Left lung (tissue), 10 donors: Measurements from ENCODE around the gene PSMD1. TPM values are rescaled to one million over a fixed set of nuclear protein-coding genes. Genes with fewer than 3 reads are reported as not detected.
A peak's percentile ranks its signal among the peaks of the same experiment; 100 is the strongest.
"Not testable (repeated sequence)": the region's sequence is repeated elsewhere in the genome, so short reads cannot be mapped to it uniquely, and the experiment has no call there.

Source experiments
- ATAC-seq: fragments of 200-7000 bp; cut with Tn5 transposase; one replicate; pipeline ENCODE4 v1.9.1; 2020; ENCODE audit warnings: moderate library complexity
- DNase-seq, 4 donors: peaks; one replicate each; pipeline ENCODE4 v3.0.0-alpha.2; 2013 to 2020
- H3K27ac ChIP-seq, 2 donors: fragments of 200-600 bp; sonication (generic) in 1 of 2; one replicate each; pipeline versions ENCODE4 v1.5.0 to v1.8.0; 2020 to 2021
- H3K27me3 ChIP-seq, 2 donors: fragments of 200-600 bp; sonication (generic) in 1 of 2; one replicate each; pipeline versions ENCODE4 v1.5.0 to v1.8.0; 2020 to 2021
- H3K36me3 ChIP-seq, 2 donors: fragments of 200-600 bp; sonication (generic) in 1 of 2; one replicate each; pipeline versions ENCODE4 v1.5.0 to v1.8.0; 2020 to 2021
- H3K4me1 ChIP-seq, 2 donors: fragments of 200-600 bp; one replicate each; pipeline ENCODE4 v1.8.0; 2021
- H3K4me3 ChIP-seq, 2 donors: fragments of 200-600 bp; sonication (generic) in 1 of 2; one replicate each; pipeline versions ENCODE4 v1.5.0 to v1.8.0; 2020 to 2021; ENCODE audit warnings: mild to moderate bottlenecking in 1 of 2
- H3K9me3 ChIP-seq, 2 donors: fragments of 200-600 bp; sonication (generic) in 1 of 2; one replicate each; pipeline versions ENCODE4 v1.5.0 to v1.8.0; 2020 to 2021
- intact Hi-C, 2 donors: fragments of 100-400 bp; cut with DNase I; formaldehyde crosslinking; loops; one replicate each; pipeline versions ENCODE4 v1.11.2 to v1.14.2; 2022
- polyA plus RNA-seq, 6 donors: library from polyadenylated mRNA; unstranded; fragments of 120-200 nt; gene quantifications; one replicate each; pipeline ENCODE4 v1.2.1, GENCODE V29; 2013; ENCODE audit not compliant: insufficient read length in 6 of 6
- total RNA-seq, 2 donors: library from RNA; stranded (reverse); fragmentation: NEBNext Ultra II Directional; extraction: Animal tissue kit (Norgen Biotek cat#: 25700); gene quantifications; one replicate each; pipeline ENCODE4 v1.2.1, GENCODE V29; 2021
- TF ChIP-seq, protein P1 (sequence below), 2 donors: fragments of 200-600 bp; sonication (generic) in 1 of 2; IDR thresholded peaks; one replicate each; pipeline versions ENCODE4 v1.5.0 to v1.8.0; 2021; ENCODE audit warnings: antibody characterized with exemption in 2 of 2
- donor health status: DM: no; HTN: yes; CAD: no.
- donor health status: DM: no; HTN: no; CAD: no.

PSMD1 gene
- total and polyA plus RNA-seq, 8 donors: 62.9 to 118 (median 75.9) TPM

DNA sequence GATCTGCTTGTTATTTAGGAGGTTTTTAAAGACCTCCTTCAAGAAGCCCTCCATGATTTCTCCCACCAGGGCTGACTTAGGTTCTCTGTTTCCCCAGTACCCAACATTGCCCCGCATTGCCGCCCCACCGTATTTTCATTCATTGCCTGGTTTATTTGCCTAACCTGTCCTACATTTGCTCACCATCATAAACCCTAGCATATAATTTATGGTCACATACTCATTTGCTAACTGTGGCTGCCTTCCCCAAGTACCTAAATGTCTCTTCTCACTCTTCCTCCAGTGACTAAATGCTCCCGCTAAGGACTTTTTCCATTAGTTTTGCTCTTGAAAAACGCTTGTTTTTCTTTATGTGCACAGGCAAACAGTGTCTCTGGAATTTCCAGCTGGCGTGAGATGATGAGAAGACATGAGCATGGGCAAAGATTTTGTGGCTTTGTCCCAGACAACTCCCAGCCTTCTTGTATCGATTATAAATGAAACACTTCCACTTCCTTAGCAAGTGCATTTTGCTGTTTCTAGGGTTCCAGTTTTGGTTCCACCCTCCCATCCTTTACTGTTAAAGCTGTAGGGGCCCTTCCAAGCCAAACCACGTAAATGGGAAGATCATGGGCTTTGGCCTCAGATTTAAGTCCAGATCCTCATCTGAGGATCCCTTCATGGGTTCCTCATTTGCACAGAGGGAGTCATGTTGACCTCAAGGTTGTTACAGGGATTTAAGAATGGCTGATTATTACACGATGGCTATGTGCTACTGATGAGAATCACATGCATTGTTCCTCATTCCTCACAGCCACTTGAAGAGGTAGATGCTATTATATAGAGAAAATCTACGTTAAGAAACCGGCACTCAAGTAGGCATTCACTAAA, 120.7 kb downstream of the PSMD1 start:
- intact Hi-C loops: no loop called here
- no peaks in the 10 kb centered on the region for H3K9me3 ChIP-seq
- no peak overlapping the region for H3K4me3 ChIP-seq

DNA sequence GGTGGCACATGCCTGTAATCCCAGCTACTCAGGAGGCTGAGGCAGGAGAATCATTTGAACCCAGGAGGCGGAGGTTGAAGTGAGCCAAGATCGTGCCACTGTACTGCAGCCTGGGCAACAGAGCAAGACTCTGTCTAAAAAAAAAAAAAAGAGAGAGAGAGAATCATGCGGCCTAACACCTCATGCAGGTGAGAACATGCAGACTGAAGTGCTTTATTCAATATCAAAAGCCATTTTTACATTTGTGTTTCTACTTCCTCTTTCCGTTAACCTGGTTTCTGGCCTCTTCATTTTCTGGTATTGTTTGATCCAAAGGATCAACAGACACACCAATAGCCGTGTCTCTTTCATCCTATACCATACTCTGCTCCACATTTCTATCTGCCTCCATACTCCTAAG, 122.1 kb downstream of the PSMD1 start:
- Histone ChIP-seq H3K36me3 (peaks cover 0 to 16% of the 10 kb centered on the region in 2 donors), H3K4me1 (peaks cover 6 to 44% of the 10 kb centered on the region in 2 donors)
- H3K27ac ChIP-seq, ATAC-seq, intact Hi-C loops, DNase-seq, H3K27me3 ChIP-seq, H3K9me3 ChIP-seq, H3K4me3 ChIP-seq: not testable (repeated sequence)

More for the DNA sequence above, 120.7 kb downstream of the PSMD1 start:
- Histone ChIP-seq H3K36me3 (peaks cover 0 to 27% of the 10 kb centered on the region in 2 donors), H3K4me1 (peaks cover 6 to 39% of the 10 kb centered on the region in 2 donors), H3K27ac (no peak overlapping the region), H3K27me3 (no peaks in the 10 kb centered on the region)
- DNase-seq: no peak
- TF ChIP-seq, protein P1, sequence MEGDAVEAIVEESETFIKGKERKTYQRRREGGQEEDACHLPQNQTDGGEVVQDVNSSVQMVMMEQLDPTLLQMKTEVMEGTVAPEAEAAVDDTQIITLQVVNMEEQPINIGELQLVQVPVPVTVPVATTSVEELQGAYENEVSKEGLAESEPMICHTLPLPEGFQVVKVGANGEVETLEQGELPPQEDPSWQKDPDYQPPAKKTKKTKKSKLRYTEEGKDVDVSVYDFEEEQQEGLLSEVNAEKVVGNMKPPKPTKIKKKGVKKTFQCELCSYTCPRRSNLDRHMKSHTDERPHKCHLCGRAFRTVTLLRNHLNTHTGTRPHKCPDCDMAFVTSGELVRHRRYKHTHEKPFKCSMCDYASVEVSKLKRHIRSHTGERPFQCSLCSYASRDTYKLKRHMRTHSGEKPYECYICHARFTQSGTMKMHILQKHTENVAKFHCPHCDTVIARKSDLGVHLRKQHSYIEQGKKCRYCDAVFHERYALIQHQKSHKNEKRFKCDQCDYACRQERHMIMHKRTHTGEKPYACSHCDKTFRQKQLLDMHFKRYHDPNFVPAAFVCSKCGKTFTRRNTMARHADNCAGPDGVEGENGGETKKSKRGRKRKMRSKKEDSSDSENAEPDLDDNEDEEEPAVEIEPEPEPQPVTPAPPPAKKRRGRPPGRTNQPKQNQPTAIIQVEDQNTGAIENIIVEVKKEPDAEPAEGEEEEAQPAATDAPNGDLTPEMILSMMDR (IDR thresholded peaks at IDR 0.05): no peak
- no peak for ATAC-seq

- Histone ChIP-seq H3K36me3 (no peaks in the 10 kb centered on the region), H3K9me3 (no peaks in the 10 kb centered on the region), H3K27ac (peak overlapping the region in 1 of 2 donors; percentile 77), H3K4me1 (peaks cover 0 to 51% of the 10 kb centered on the region in 2 donors), H3K27me3 (no peaks in the 10 kb centered on the region), H3K4me3 (no peak overlapping the region)
- ATAC-seq: peak; percentile 80
- TF ChIP-seq, protein P1 (IDR thresholded peaks at IDR 0.05): no peak
- DNase-seq: peak in 2 of 4 donors; percentile 84 to 88
- intact Hi-C loops: no loop called here
These were observed 125.3 kb downstream of the PSMD1 start for GRCh38 chr2:231181860-231182512.

DNA sequence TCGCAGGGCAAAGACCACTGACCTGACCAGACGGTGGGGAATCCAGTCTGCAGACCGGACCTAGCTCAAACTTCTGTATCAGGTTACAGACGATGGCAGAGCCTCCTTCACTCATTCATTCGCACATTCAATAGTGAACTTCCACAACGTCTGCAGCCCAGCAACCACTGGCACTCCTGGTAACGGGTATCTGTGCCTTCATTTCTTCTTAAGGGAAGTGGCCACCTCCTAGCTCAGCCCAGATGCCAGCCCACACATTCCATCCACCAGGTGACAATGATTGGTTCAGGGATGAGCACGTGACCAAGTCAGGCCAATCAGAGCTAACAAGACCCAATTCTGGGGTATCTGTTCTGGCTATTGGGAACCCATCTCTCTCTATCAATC, 125.8 kb downstream of the PSMD1 start:
- DNase-seq (no peak), ATAC-seq (no peak)
- Histone ChIP-seq H3K36me3 (no peaks in the 10 kb centered on the region), H3K27me3 (no peaks in the 10 kb centered on the region), H3K27ac (peak overlapping the region in 1 of 2 donors; percentile 77), H3K4me3 (no peak overlapping the region), H3K9me3 (no peaks in the 10 kb centered on the region), H3K4me1 (peaks cover 0 to 51% of the 10 kb centered on the region in 2 donors)
- TF ChIP-seq, protein P1 (IDR thresholded peaks at IDR 0.05): no peak
- intact Hi-C loops: no loop called here

- intact Hi-C loops: no loop called here
- ATAC-seq (no peak), DNase-seq (no peak)
- Histone ChIP-seq H3K4me1 (peaks cover 0 to 46% of the 10 kb centered on the region in 2 donors), H3K9me3 (no peaks in the 10 kb centered on the region), H3K4me3 (no peak overlapping the region), H3K36me3 (no peaks in the 10 kb centered on the region), H3K27me3 (no peaks in the 10 kb centered on the region), H3K27ac (no peak overlapping the region)
- TF ChIP-seq, protein P1 (IDR thresholded peaks at IDR 0.05): no peak
These were observed 127.2 kb downstream of the PSMD1 start for GRCh38 chr2:231183851-231184250.
